Activated CD4-positive, alpha-beta T cell treated with anti-CD3 and anti-CD28 coated beads for 36 hours (primary cell): Measurements from ENCODE around the gene HYDIN. TPM values are rescaled to one million over a fixed set of nuclear protein-coding genes. Genes with fewer than 3 reads are reported as not detected.
A peak's percentile ranks its signal among the peaks of the same experiment; 100 is the strongest.

Source experiments
- ATAC-seq: fragments of 200-7000 bp; cut with Tn5 transposase; one replicate; pipeline ENCODE4 v1.10.0; 2021; ENCODE audit warnings: mild to moderate bottlenecking, moderate library complexity
- CTCF ChIA-PET: fragments of 350-600 bp; sonication (Branson Sonifier 250); formaldehyde crosslinking; loops from one replicate; lab custom pipeline; 2021; ENCODE audit warnings: antibody characterized with exemption; lab: Charles Lee
- POLR2A ChIA-PET: fragments of 350-600 bp; sonication (Branson Sonifier 250); formaldehyde crosslinking; loops from one replicate; lab custom pipeline; 2021; ENCODE audit warnings: antibody characterized with exemption, inconsistent platforms; lab: Charles Lee
- DNase-seq: peaks from one replicate; pipeline ENCODE4 v3.0.0-alpha.2; 2020
- H3K27ac Mint-ChIP-seq: one replicate; pipeline ENCODE4 v1.8.0; 2021; ENCODE audit warnings: mixed read lengths
- H3K27me3 Mint-ChIP-seq: one replicate; pipeline ENCODE4 v1.8.0; 2021; ENCODE audit warnings: mixed read lengths
- H3K36me3 Mint-ChIP-seq: one replicate; pipeline ENCODE4 v1.8.0; 2021; ENCODE audit warnings: low read depth, mixed read lengths
- H3K4me1 Mint-ChIP-seq: one replicate; pipeline ENCODE4 v1.8.0; 2021; ENCODE audit warnings: mixed read lengths
- H3K4me3 Mint-ChIP-seq: one replicate; pipeline ENCODE4 v1.8.0; 2021; ENCODE audit warnings: mild to moderate bottlenecking, moderate library complexity, mixed read lengths
- H3K9me3 Mint-ChIP-seq: one replicate; pipeline ENCODE4 v1.8.0; 2021; ENCODE audit warnings: low read depth, mixed read lengths
- intact Hi-C, 2 experiments: fragments of 100-400 bp; cut with DNase I in 1 of 2; cut with micrococcal nuclease in 1 of 2; formaldehyde crosslinking; loops; one replicate each; pipeline versions ENCODE4 v1.14.2 to v1.15.1; 2022 to 2024; cut with DNase I, micrococcal nuclease
- total RNA-seq, 2 experiments: library from RNA; stranded (reverse); gene quantifications; one replicate each; pipeline ENCODE4 v1.2.3, GENCODE V29; 2021

The HYDIN gene
- total RNA-seq: under 1 TPM in 1 of 2 experiments, not detected in 1; 0.32 TPM

GRCh38 chr16:71230122-71230845 lies at the start of gene HYDIN:
HYDIN (minus strand) TSS chr16:71230722; CDS start chr16:71186895, 43,827 bp downstream.
- POLR2A ChIA-PET: no interaction called here
- intact Hi-C loops: no loop called here
- H3K4me3 Mint-ChIP-seq: no peak within 1 kb of the TSS

GRCh38 chr16:71276589-71277334 lies 46.2 kb upstream of the HYDIN start:
- DNase-seq (no peak), ATAC-seq (no peak)
- Mint-ChIP-seq H3K36me3 (peaks cover 2% of the 10 kb centered on the region), H3K4me1 (no peaks in the 10 kb centered on the region), H3K9me3 (peaks cover 10% of the 10 kb centered on the region), H3K4me3 (no peak overlapping the region), H3K27ac (no peak overlapping the region), H3K27me3 (no peaks in the 10 kb centered on the region)
- POLR2A ChIA-PET: no interaction called here
- CTCF ChIA-PET: interaction anchor here (0.6 to 1.3 kb wide), 3 partner anchors 21 to 158 kb away, joined by 3 to 5 read pairs (median 3); no protein-coding TSS in a partner anchor
- intact Hi-C loops: no loop called here

More at GRCh38 chr16:71230122-71230845, at the start of gene HYDIN:
- ATAC-seq (peak; percentile 47), DNase-seq (peak; percentile 67)
- Mint-ChIP-seq H3K27me3 (peaks cover 35% of the 10 kb centered on the region), H3K36me3 (peaks cover 9% of the 10 kb centered on the region), H3K4me1 (no peaks in the 10 kb centered on the region), H3K9me3 (peaks cover 27% of the 10 kb centered on the region), H3K27ac (no peak within 1 kb of the TSS)
- CTCF ChIA-PET: no interaction called here

DNA sequence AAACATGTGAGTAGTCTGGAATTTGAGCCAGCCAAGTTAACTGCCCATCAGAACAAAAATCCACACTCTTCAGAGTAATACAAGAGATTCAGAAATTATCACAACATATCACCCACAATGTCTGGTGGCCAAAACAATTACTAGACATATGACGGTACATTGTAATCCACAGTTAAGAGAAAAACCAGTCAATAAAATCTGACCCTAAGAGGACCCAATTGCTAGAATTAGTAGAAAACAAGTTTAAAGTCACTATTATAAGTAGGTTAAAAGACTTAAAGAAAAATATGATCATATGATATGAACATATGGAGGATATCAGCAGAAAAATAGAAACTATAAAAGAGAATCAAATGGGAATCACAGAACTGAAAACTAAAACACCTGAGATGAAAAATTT lies 42.9 kb upstream of the HYDIN start:
- no peak for DNase-seq
- CTCF ChIA-PET: no interaction called here
- intact Hi-C loops: no loop called here
- Mint-ChIP-seq H3K36me3 (no peaks in the 10 kb centered on the region), H3K27me3 (no peaks in the 10 kb centered on the region), H3K27ac (no peak overlapping the region), H3K9me3 (peaks cover 10% of the 10 kb centered on the region), H3K4me1 (no peaks in the 10 kb centered on the region), H3K4me3 (no peak overlapping the region)
- POLR2A ChIA-PET: no interaction called here
- no peak for ATAC-seq

DNA sequence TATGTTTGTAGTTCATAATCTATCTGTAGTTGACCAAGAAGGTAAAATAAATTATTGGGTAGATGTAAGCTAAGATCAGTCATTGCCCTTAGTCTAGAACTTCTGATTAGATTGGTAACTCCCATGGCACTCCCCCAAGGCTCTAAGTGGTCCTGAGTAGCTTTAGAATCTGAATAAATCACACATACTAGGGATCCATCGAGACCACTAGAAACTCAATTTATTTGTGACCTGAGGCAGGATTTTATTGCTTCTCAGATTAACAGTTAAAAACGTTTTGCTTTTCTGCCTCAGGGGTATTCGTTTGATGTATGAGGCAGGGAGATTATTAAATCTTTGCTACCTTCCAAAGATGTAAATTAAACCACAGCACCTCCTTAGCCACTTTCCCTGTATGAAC lies 33.8 kb upstream of the HYDIN start:
- ChIA-PET POLR2A (no interaction called here), CTCF (no interaction called here)
- intact Hi-C loops: no loop called here
- ATAC-seq (no peak), DNase-seq (no peak)
- Mint-ChIP-seq H3K4me1 (no peaks in the 10 kb centered on the region), H3K27ac (no peak overlapping the region), H3K4me3 (no peak overlapping the region), H3K9me3 (no peaks in the 10 kb centered on the region), H3K36me3 (no peaks in the 10 kb centered on the region), H3K27me3 (peaks cover 17% of the 10 kb centered on the region)

DNA sequence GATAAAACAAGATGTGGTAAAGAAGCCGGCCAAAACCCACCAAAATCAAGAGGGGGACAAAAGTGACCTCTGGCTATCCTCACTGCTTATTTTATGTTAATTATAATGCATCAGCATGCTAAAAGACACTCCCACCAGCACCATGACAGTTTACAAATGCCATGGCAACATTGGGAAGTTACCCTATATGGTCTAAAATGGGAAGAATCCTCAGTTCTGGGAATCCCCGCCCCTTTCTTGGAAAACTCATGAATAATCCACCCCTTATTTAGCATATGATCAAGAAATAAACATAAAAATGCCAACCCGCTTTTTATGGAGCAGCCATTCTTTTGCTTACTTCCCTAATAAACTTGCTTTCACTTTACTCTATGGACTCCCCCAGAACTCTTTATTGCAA lies 33.1 kb upstream of the HYDIN start:
- ChIA-PET CTCF (no interaction called here), POLR2A (no interaction called here)
- intact Hi-C loops: no loop called here

DNA sequence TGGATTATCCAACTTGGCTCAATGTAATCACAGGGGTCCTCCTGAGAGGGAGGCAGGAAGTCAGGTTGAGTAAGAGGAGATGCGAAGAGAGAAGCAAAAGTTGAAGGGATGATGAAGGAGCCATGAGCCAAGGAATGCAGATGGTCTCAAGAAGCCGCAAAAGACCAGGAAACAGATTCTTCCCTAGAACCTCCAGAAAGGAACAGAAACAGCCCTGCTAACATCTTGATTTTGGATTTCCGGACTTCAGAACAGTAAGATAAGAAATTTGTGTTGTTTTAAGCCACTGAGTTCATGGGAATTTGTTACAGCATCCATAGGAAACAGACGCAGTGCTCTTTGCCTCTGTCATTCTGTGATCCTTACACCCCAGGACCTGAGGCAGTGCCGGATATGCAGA lies 31.9 kb upstream of the HYDIN start:
- Mint-ChIP-seq H3K36me3 (no peaks in the 10 kb centered on the region), H3K9me3 (no peaks in the 10 kb centered on the region), H3K4me1 (peaks cover 4% of the 10 kb centered on the region), H3K27me3 (peaks cover 21% of the 10 kb centered on the region), H3K4me3 (no peak overlapping the region), H3K27ac (no peak overlapping the region)
- CTCF ChIA-PET: no interaction called here
- intact Hi-C loops: no loop called here
- ATAC-seq (no peak), DNase-seq (no peak)
- POLR2A ChIA-PET: no interaction called here

More for the DNA sequence above, 33.1 kb upstream of the HYDIN start:
- no peaks in the 10 kb centered on the region for H3K9me3 Mint-ChIP-seq
- H3K4me3 Mint-ChIP-seq: no peak overlapping the region
- peaks cover 21% of the 10 kb centered on the region for H3K27me3 Mint-ChIP-seq
- no peaks in the 10 kb centered on the region for H3K36me3 Mint-ChIP-seq
- peaks cover 4% of the 10 kb centered on the region for H3K4me1 Mint-ChIP-seq
- ATAC-seq (no peak), DNase-seq (no peak)
- no peak overlapping the region for H3K27ac Mint-ChIP-seq

DNA sequence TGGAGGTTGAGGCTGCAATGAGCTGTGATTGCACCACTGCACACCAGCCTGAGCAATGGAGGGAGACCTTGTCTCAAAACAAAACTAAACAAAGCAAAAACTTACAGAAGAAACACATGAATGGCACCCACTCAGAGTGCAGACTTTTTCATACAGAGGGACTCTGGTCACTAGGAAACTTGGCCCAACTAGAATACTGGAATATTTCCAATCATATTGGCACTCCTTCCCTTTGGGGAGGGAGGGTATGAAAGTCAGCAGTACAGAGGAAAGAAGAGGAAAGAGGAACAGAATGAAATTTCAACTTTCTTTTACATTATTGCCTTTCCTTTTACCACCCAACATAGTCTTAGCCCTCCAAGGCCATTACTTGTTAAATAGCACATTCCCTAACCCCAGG lies 30.5 kb upstream of the HYDIN start:
- ChIA-PET POLR2A (interaction anchor here (0.6 kb wide), 1 partner anchor 30 kb away, joined by 3 read pairs; no protein-coding TSS in a partner anchor), CTCF (interaction anchor here (1.2 kb wide), 1 partner anchor 9 kb away, joined by 3 read pairs; no protein-coding TSS in a partner anchor)
- no peak overlapping the region for H3K27ac Mint-ChIP-seq
- no peak for ATAC-seq
- H3K36me3 Mint-ChIP-seq: no peaks in the 10 kb centered on the region
- intact Hi-C loops: no loop called here
- DNase-seq: no peak
- H3K4me1 Mint-ChIP-seq: peaks cover 4% of the 10 kb centered on the region
- H3K4me3 Mint-ChIP-seq: no peak overlapping the region
- H3K27me3 Mint-ChIP-seq: peaks cover 26% of the 10 kb centered on the region
- no peaks in the 10 kb centered on the region for H3K9me3 Mint-ChIP-seq

DNA sequence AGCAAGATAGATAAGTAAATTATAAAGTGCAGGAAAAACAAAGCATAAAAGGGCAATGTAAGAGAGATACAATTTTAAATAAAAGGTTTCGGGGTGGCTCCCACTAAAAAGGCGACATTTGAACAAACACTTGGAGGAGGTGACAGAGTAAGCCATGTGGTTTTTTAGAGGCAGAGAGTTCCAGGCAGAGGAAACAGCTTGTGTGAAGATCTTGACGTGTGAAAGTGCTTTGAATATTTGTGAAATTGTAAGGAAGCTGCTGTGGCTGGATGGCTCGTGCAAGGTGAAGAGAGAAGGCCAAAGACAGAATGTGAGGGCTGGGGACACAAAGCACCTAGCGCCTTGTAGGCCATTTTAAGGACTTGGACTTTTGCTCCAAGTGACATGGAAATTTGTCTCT lies 28.6 kb upstream of the HYDIN start:
- Mint-ChIP-seq H3K36me3 (no peaks in the 10 kb centered on the region), H3K4me3 (no peak overlapping the region), H3K4me1 (peaks cover 4% of the 10 kb centered on the region), H3K27ac (no peak overlapping the region), H3K27me3 (peaks cover 26% of the 10 kb centered on the region), H3K9me3 (no peaks in the 10 kb centered on the region)
- ChIA-PET CTCF (interaction anchor here (0.8 kb wide), 1 partner anchor 46 kb away, joined by 3 read pairs; no protein-coding TSS in a partner anchor), POLR2A (no interaction called here)
- DNase-seq (no peak), ATAC-seq (no peak)
- intact Hi-C loops: no loop called here

DNA sequence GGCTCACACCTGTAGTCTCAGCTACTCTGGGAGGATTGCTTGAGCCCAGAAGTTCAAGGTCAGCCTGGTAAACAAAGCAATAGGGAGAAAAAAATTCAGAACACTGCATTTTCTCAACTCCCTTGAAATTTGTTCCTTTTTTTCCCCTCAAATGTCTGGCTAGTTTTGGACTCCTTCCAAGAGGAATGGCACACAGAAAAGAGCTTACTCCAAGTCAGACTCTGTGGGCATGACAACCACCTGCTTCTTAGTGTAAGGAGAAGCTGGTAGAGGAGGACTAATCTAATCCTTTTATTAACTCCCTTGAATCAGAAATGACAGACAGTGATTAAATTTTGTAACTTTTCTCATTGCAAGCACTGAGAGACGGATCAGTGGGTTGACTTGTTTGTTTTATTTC lies 27.9 kb upstream of the HYDIN start:
- POLR2A ChIA-PET: no interaction called here
- H3K27ac Mint-ChIP-seq: no peak overlapping the region
- H3K27me3 Mint-ChIP-seq: peaks cover 26% of the 10 kb centered on the region
- no peak overlapping the region for H3K4me3 Mint-ChIP-seq
- intact Hi-C loops: no loop called here
- no peak for DNase-seq
- CTCF ChIA-PET: interaction anchor here (0.8 to 1.1 kb wide), 2 partner anchors 46 to 57 kb away, joined by 3 read pairs; no protein-coding TSS in a partner anchor
- ATAC-seq: no peak
- H3K4me1 Mint-ChIP-seq: peaks cover 4% of the 10 kb centered on the region
- no peaks in the 10 kb centered on the region for H3K9me3 Mint-ChIP-seq
- no peaks in the 10 kb centered on the region for H3K36me3 Mint-ChIP-seq

DNA sequence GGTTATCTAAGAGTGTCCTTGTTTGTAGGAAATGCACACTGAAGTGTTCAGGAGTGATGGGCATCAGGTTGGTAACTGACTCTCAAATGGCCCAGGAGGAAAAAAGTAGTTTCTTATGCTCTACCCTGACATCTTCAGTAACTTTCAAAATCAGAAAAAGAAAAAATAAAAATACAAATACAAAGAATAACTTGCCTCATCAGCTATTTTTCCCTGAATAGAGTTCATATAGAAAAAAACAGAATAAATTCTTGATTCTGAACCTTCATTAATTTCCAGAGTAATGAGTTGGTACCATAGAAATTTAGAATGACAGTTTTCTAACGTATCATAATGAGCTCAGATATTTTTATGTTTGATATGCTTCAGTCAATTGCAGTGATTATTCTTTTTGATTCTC lies 27.2 kb upstream of the HYDIN start:
- ChIA-PET POLR2A (no interaction called here), CTCF (interaction anchor here (1.1 kb wide), 1 partner anchor 57 kb away, joined by 3 read pairs; no protein-coding TSS in a partner anchor)
- H3K27me3 Mint-ChIP-seq: peaks cover 26% of the 10 kb centered on the region
- peaks cover 4% of the 10 kb centered on the region for H3K4me1 Mint-ChIP-seq
- intact Hi-C loops: no loop called here
- no peak overlapping the region for H3K4me3 Mint-ChIP-seq
- no peaks in the 10 kb centered on the region for H3K9me3 Mint-ChIP-seq
- DNase-seq (no peak), ATAC-seq (no peak)
- no peaks in the 10 kb centered on the region for H3K36me3 Mint-ChIP-seq
- H3K27ac Mint-ChIP-seq: no peak overlapping the region

DNA sequence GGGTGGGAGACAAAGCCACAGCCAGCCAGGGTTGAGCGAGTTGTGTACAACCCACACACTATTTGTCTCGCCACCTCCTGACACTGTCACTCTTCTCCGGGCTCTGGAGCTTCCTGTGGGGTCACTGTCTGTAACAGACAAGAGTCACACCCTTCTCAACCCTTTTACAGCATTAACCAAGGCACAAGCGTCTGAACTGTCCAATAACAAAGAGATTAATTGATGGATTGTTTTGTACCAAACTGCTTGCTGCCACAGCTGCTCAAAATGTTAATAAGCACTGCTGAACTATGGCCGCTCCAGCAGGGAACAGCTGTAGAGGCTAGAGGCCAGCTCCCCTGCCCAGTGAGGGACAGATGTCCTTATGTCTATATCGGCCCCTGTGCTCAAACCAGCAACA lies 25.2 kb upstream of the HYDIN start:
- no peaks in the 10 kb centered on the region for H3K36me3 Mint-ChIP-seq
- POLR2A ChIA-PET: no interaction called here
- intact Hi-C loops: no loop called here
- CTCF ChIA-PET: interaction anchor here (1.0 to 1.2 kb wide), 2 partner anchors 20 to 56 kb away, joined by 4 to 5 read pairs; no protein-coding TSS in a partner anchor
- H3K27me3 Mint-ChIP-seq: peaks cover 16% of the 10 kb centered on the region
- no peaks in the 10 kb centered on the region for H3K9me3 Mint-ChIP-seq
- peaks cover 4% of the 10 kb centered on the region for H3K4me1 Mint-ChIP-seq
- H3K27ac Mint-ChIP-seq: no peak overlapping the region
- H3K4me3 Mint-ChIP-seq: no peak overlapping the region
- ATAC-seq: peak; percentile 30
- DNase-seq: no peak
